ENCODE measurements around the gene SLC4A2. TPM values are rescaled to one million over a fixed set of nuclear protein-coding genes. Genes with fewer than 3 reads are reported as not detected.

The SLC4A2 gene
- total and polyA plus RNA-seq, 2 of the 8 experiments (the other 6 are each of a cell fraction or from before 2014, with no cell fraction given) = 72.6 to 147 TPM

DNA sequence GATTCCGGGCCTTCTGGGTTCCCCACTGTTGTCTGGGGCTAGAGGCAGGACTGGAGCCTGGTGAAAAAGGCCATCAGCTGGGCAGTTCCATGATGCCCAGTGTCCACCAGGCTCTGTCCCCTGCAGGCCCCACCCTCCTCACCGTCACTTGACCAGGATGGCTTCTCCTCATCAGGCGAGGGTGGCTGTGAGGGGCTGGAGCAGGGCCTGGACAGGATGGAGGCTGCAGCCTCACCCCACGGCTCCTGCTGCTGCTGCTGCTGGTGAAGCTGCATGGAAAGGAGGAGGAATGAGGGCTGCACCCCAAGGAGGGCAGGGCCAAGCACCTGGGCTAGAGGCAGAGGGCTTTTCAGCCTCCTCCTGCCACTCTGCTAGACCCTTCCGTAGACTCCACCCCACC lies 43.4 kb upstream of the SLC4A2 start (continued):
- TF ChIP-seq, protein P1, sequence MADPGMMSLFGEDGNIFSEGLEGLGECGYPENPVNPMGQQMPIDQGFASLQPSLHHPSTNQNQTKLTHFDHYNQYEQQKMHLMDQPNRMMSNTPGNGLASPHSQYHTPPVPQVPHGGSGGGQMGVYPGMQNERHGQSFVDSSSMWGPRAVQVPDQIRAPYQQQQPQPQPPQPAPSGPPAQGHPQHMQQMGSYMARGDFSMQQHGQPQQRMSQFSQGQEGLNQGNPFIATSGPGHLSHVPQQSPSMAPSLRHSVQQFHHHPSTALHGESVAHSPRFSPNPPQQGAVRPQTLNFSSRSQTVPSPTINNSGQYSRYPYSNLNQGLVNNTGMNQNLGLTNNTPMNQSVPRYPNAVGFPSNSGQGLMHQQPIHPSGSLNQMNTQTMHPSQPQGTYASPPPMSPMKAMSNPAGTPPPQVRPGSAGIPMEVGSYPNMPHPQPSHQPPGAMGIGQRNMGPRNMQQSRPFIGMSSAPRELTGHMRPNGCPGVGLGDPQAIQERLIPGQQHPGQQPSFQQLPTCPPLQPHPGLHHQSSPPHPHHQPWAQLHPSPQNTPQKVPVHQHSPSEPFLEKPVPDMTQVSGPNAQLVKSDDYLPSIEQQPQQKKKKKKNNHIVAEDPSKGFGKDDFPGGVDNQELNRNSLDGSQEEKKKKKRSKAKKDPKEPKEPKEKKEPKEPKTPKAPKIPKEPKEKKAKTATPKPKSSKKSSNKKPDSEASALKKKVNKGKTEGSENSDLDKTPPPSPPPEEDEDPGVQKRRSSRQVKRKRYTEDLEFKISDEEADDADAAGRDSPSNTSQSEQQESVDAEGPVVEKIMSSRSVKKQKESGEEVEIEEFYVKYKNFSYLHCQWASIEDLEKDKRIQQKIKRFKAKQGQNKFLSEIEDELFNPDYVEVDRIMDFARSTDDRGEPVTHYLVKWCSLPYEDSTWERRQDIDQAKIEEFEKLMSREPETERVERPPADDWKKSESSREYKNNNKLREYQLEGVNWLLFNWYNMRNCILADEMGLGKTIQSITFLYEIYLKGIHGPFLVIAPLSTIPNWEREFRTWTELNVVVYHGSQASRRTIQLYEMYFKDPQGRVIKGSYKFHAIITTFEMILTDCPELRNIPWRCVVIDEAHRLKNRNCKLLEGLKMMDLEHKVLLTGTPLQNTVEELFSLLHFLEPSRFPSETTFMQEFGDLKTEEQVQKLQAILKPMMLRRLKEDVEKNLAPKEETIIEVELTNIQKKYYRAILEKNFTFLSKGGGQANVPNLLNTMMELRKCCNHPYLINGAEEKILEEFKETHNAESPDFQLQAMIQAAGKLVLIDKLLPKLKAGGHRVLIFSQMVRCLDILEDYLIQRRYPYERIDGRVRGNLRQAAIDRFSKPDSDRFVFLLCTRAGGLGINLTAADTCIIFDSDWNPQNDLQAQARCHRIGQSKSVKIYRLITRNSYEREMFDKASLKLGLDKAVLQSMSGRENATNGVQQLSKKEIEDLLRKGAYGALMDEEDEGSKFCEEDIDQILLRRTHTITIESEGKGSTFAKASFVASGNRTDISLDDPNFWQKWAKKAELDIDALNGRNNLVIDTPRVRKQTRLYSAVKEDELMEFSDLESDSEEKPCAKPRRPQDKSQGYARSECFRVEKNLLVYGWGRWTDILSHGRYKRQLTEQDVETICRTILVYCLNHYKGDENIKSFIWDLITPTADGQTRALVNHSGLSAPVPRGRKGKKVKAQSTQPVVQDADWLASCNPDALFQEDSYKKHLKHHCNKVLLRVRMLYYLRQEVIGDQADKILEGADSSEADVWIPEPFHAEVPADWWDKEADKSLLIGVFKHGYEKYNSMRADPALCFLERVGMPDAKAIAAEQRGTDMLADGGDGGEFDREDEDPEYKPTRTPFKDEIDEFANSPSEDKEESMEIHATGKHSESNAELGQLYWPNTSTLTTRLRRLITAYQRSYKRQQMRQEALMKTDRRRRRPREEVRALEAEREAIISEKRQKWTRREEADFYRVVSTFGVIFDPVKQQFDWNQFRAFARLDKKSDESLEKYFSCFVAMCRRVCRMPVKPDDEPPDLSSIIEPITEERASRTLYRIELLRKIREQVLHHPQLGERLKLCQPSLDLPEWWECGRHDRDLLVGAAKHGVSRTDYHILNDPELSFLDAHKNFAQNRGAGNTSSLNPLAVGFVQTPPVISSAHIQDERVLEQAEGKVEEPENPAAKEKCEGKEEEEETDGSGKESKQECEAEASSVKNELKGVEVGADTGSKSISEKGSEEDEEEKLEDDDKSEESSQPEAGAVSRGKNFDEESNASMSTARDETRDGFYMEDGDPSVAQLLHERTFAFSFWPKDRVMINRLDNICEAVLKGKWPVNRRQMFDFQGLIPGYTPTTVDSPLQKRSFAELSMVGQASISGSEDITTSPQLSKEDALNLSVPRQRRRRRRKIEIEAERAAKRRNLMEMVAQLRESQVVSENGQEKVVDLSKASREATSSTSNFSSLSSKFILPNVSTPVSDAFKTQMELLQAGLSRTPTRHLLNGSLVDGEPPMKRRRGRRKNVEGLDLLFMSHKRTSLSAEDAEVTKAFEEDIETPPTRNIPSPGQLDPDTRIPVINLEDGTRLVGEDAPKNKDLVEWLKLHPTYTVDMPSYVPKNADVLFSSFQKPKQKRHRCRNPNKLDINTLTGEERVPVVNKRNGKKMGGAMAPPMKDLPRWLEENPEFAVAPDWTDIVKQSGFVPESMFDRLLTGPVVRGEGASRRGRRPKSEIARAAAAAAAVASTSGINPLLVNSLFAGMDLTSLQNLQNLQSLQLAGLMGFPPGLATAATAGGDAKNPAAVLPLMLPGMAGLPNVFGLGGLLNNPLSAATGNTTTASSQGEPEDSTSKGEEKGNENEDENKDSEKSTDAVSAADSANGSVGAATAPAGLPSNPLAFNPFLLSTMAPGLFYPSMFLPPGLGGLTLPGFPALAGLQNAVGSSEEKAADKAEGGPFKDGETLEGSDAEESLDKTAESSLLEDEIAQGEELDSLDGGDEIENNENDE (IDR thresholded peaks at IDR 0.05; ENCODE audit: insufficient replicate concordance, low read length) = no peak
- TF ChIP-seq KDM4A (IDR thresholded peaks at IDR 0.05; ENCODE audit: low read depth, low read length, severe bottlenecking) (no peak), HDAC2 (IDR thresholded peaks at IDR 0.05; ENCODE audit: borderline replicate concordance in 1 of 2, low read depth in 2 of 2, low read length in 2 of 2) (no peak), TEAD4 (IDR thresholded peaks at IDR 0.05; ENCODE audit: low read depth, low read length) (no peak), TAF7 (optimal IDR thresholded peaks at IDR 0.05; ENCODE audit: borderline replicate concordance, low read depth, low read length) (no peak), KDM5A (IDR thresholded peaks at IDR 0.05; ENCODE audit: low read length) (no peak)

Measured in H1 (cell line).